DMS114 treated with DMSO at 0.1 percent for 48 hours (cell line): ENCODE results near the gene UQCC2.
A peak's percentile ranks its signal among the peaks of the same experiment; 100 is the strongest.

Source experiments
- DNase-seq: peaks from one replicate; lab custom pipeline; 2025; ENCODE audit not compliant: unreplicated experiment; lab: John Stamatoyannopoulos, UW

The UQCC2 gene

GRCh38 chr6:33711140-33712129, at the start of gene UQCC2:
TSS of gene UQCC2 (minus strand) at chr6:33711700. CDS start at chr6:33711686, 14 bp downstream.
- peak; percentile 96 for DNase-seq

- no peak for DNase-seq
Measured at GRCh38 chr6:33759887-33760629, 48.6 kb upstream of the UQCC2 start.

GRCh38 chr6:33758815-33759216, 47.3 kb upstream of the UQCC2 start:
- DNase-seq, result no peak

- DNase-seq, result no peak
Measured at GRCh38 chr6:33757906-33758305, 46.4 kb upstream of the UQCC2 start.

GRCh38 chr6:33757113-33757512, 45.6 kb upstream of the UQCC2 start:
- DNase-seq, result no peak

- DNase-seq, result no peak
Measured at GRCh38 chr6:33756211-33756954, 44.9 kb upstream of the UQCC2 start.

- DNase-seq, result no peak
Measured at GRCh38 chr6:33755070-33755869, 43.8 kb upstream of the UQCC2 start.

- no peak for DNase-seq
Measured at GRCh38 chr6:33754222-33754621, 42.7 kb upstream of the UQCC2 start.

- DNase-seq, result no peak
Measured at GRCh38 chr6:33752646-33753015, 41.1 kb upstream of the UQCC2 start.

GRCh38 chr6:33751771-33752645, 40.5 kb upstream of the UQCC2 start:
- no peak for DNase-seq

- DNase-seq, result no peak
Measured at GRCh38 chr6:33750244-33750991, 38.9 kb upstream of the UQCC2 start.

GRCh38 chr6:33749401-33749800, 37.9 kb upstream of the UQCC2 start:
- DNase-seq, result no peak

GRCh38 chr6:33748841-33749240, 37.3 kb upstream of the UQCC2 start:
- no peak for DNase-seq

GRCh38 chr6:33747823-33748222, 36.3 kb upstream of the UQCC2 start:
- DNase-seq, result no peak

GRCh38 chr6:33746651-33747100, 35.2 kb upstream of the UQCC2 start, which contains the start of gene IP6K3:
TSS of gene IP6K3 (minus strand) at chr6:33746905. CDS start at chr6:33735476, 11,429 bp downstream.
- no peak for DNase-seq

- DNase-seq, result no peak
Measured at GRCh38 chr6:33746036-33746600, 34.6 kb upstream of the UQCC2 start.

- DNase-seq, result no peak
Measured at GRCh38 chr6:33745548-33745947, 34.0 kb upstream of the UQCC2 start.

GRCh38 chr6:33744895-33745546, 33.5 kb upstream of the UQCC2 start:
- DNase-seq, result no peak
